GM21529 (cell line): ENCODE results near the gene UBASH3B.
"Not testable (repeated sequence)": the region's sequence is repeated elsewhere in the genome, so short reads cannot be mapped to it uniquely, and the experiment has no call there.

ENCODE experiments used
- ATAC-seq: cut with Tn5 transposase; IDR thresholded peaks from one replicate; pipeline ENCODE4 v1.9.1; 2021; ENCODE audit not compliant: unreplicated experiment

The UBASH3B gene

DNA sequence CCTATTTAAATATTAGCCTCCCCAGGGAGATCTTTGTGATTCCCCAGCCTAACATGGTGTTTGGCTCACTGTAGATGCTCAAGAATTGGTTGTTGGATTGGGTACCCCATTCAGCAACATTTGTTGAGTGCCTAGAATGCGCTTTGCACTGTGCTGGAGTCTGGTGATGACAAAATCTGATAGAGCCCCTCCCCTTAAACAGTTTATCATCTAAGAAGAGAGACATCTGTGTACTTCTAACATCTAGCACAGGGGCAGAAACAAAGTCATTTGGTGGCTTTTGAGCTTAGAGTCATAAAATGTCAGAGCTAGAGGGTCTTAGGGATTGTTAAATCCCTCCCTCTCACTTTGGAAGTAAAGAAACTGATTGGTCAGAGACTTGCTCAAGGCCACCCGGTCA is 73.0 kb downstream of the UBASH3B start:
- no peak for ATAC-seq

DNA sequence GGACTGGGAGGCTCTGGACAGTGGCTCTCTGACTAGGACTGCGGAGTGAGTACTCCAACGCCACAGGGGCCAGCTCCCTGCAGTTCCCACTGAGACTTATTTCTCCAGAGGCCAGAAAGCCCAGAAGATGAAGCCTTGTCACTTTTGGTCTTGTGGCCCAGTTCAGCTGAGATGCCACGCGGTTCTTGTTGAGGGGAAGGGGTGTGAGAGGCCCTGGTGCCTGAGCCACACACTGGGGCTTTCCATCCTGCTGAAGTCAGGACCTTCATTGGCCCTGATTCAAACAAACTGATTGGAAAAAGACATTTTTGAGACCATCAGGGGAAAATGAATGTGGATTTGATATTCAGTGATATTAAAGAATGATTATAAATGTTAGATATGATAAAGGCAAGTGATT is 73.6 kb downstream of the UBASH3B start:
- no peak for ATAC-seq

- ATAC-seq: not testable (repeated sequence)
Observed at GRCh38 chr11:122730694-122731093, 75.2 kb downstream of the UBASH3B start.

GRCh38 chr11:122731500-122731913 is 76.0 kb downstream of the UBASH3B start:
- no peak for ATAC-seq

DNA sequence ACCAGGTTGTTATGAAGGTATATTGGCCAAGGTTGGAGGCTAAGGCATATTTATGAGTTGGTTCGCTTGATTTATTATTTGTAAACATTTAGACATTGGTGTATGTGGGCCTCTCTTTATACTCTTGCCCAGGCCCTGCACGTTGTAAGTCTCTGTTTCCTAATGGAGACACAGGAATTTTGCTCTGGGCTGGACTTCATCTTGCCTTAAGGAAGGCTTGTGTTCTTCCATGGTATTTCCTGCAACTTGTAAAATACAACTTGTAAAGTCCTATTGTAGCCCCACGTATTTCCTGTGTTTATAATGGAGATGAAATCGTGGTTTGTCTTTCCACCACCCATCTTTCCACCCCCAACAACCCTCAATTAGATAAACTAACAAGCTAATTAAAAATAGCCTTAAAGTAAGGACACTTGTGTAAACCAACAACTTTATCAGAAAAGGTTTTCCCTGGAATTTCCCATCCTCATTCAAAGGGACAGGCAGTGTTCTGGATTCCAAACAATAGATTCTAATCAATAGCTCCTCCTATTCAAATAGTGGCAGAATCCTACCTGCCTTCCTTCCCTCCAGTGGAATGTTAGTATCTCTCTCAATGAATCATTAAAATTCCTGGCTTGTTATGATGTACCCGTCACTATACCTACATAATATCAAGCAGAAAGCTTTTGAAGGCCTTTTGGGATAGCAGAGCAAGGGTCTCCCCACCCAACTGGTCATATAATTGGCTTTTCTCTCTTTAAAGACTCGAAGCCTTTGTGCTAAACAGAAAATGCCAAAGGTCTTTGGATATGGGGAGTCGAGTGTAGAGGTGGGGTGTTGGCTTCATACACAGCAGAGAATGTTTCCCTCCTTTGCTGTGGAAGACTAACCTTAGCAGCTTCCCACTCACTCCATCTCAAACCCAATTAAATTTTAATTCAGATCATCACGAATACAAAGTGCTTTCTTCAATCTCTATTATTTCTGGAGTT is 77.1 kb downstream of the UBASH3B start:
- ATAC-seq: no peak

DNA sequence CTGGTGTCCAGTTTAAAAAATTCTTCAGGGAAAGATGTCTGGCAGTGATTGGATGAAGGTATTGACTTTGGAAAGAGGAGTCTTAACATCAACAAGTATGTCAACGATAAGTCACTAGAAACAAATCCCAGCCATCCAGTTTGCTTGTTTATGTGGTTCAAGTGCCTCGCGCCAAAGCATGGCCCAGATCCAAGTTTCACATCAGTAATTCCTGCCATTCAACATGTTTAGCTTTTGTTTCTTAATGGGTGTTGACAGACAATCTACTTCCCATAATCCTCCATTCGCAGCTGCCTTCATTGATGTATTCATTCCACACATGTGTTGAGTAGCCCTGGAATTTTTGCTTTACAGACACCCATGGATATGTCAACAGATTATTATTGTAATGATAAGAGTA is 77.8 kb downstream of the UBASH3B start:
- ATAC-seq: no peak

- no peak for ATAC-seq
Observed at GRCh38 chr11:122734848-122735496, 79.5 kb downstream of the UBASH3B start.

DNA sequence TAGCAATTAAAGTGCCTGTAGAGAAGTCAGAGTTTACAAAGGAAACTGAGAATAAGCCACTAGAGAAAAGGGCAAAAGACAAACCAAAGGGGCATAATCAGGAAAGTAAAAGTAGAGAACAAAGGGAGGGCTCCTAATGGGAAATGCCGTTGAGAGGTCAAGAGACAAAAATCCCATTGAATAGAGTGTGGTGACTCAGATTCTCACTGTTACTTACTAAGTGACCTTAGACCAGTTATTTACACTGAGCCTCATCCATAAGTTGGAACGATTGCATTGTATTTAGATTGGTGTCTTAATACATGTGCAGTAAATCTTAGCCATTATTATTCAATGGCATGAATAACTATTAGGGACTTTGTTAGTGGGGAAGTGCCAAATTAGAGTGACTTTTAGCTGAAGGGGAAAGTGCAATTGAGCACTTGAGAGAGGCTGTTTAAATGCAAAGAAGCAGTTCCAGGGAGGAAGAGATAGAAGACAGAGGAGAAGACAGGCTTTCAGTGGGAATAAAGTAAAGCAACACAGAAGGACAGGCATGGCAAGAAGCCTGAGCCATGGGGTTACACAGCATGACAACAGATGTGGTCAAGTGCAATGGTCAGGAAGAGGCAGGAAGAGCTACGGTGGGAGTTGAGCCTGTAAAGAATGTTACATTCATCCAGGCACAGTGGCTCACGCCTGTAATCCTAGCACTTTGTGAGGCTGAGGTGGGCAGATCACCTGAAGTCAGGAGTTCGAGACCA is 82.6 kb downstream of the UBASH3B start:
- no peak for ATAC-seq

- ATAC-seq: no peak
Observed at GRCh38 chr11:122741613-122742300, 86.2 kb downstream of the UBASH3B start.

GRCh38 chr11:122742301-122743018 is 86.9 kb downstream of the UBASH3B start:
- ATAC-seq: no peak

DNA sequence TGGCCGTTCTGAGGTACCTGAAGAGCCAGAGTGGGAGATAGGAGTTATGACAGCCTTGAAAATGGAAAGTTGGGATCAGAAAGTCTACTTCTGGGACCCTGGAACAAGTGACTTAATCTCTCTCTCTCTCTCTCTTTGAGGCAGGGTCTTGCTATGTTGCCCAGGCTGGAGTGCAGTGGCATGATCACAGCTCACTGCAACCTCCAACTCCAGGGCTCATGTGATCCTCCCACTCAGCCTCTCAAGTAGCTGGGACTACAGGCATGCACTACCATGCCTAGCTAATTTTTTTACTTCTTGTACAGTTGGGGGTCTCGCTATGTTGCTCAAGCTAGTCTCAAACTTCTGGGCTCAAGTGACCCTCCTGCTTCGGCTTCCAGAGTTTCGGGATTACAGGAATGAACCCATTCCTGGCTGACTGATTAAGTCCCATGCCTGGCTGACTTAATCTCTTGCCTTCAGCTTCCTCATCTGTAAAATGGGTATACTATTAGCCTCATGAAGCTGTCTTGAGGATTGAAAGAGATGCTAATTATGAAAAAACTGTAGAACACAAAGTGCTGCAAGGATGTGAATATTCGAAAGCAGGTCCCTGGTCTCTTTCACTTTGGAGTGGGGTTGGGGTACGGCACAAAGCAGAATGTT is 87.7 kb downstream of the UBASH3B start:
- ATAC-seq: no peak

DNA sequence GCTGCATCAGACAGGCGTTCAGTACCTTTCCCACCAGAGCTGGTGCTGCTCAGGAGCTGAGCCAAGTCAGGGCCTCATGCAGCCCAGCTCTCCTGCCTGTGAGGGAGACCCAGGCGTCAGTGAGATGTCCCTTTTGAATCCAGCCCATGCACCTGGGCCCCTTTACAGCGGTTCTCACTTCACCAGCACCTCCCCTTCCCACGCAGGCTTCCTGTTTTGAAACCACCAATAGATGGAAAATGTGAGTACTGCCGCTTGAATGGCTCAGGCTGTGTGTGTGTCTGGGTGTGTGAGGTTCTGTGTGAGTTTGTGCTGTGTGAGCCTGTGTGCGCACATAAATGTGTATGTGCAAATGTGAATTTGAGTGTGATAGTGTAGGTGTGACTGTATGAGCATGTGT is 88.4 kb downstream of the UBASH3B start:
- ATAC-seq: peak; percentile 57

GRCh38 chr11:122744357-122744756 is 88.8 kb downstream of the UBASH3B start:
- ATAC-seq: no peak

DNA sequence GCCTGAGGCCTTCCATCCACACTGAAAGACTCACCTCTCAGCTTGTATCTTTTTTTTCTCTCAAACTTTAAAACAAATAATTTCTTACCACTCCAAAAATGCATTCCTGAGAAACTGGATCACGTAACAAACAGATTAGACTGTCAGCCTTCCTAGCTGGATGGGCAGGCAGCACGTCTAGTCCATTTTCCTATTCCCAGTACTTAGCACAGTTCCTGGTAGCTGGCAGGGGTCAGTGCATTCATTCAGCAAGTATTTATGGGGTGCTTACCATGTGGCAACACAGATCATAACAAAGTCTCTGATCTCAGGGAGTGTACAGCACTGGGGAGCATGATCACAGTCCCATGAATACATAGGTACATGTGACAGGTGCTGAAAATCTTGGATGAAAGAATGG is 89.6 kb downstream of the UBASH3B start:
- ATAC-seq: no peak

DNA sequence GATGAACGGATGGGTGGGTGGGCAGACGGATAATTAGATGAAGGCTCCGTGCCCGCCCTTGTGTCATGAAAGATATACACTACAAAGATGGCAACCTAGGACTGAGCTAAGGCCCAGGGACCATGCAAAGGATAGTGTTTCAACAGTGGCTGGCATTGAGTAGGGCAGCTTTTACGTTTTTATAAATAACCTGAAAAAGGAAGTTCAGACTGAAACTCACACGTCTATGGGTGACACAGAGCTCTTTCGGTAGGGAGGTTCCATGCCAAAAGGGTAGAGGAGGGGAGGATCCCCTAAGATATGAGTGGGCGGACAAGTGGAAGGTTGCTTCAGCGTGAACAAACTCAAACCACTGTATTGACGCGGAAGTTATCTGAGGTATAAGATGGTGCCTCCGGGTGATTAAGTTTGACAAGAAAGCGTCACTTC is 90.5 kb downstream of the UBASH3B start:
- ATAC-seq: peak; percentile 78

DNA sequence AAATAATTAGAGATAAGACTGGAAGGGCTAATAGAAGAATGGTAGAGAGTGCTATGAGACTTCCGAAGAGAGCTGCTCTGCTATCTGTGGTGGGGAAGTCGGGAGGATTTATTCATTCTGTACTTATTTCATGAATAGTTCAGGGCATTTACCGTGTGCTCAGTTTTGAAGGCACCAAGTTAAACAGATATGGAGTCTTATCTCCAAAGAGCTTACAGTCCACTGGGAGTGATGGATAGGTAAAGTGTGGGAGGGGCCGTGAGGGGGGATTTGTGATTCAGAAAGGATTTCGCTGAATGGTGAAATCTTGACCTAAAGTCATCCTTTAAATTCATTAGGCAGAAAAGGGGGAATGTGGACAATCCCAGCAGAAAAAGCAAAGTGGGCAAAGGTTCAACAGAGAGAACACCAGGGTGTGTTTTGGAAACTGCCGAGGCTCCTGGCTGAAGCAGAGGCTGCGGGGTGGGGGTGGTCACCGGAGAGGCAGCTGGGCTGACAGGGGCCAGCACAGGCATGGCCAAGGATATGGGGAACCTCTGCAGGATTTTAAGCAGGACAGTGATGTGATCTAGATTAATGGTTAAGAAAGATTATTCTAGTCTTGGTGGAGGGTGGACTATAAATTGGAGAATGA is 91.2 kb downstream of the UBASH3B start:
- ATAC-seq: no peak

DNA sequence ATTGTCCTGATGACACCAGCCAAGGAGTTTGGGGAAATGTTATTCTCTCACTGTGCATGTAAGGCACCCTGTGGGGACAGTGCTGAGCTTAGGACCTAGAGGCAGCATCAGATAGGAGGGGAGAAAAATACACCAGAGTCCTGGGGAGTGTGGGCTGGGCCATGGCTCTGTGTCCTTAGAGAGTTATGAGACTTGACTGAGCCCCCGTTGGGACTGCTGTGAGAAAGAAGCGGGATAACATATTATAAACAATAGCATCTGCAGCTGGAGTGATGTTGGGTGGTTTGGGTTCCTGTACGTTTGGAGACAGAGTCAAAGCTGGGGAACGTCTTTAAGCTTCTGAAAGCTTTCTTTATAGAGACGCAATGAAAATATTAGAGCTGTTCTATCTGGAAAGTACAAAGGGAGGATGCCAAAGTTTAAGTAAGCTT is 91.8 kb downstream of the UBASH3B start:
- ATAC-seq: no peak

GRCh38 chr11:122749005-122749687 is 93.6 kb downstream of the UBASH3B start:
- ATAC-seq: peak; percentile 83

- no peak for ATAC-seq
Observed at GRCh38 chr11:122750049-122750448, 94.5 kb downstream of the UBASH3B start.
